NOMO-1 (cell line): ENCODE results near the gene SP2.
A peak's percentile ranks its signal among the peaks of the same experiment; 100 is the strongest.

Source experiments
- DNase-seq, 2 experiments: peaks; one replicate each; lab custom pipeline; 2025; ENCODE audit not compliant: unreplicated experiment in 2 of 2; lab: John Stamatoyannopoulos, UW

Gene SP2

GRCh38 chr17:47888293-47888692, 7.7 kb upstream of the SP2 start:
- DNase-seq, result no peak

- peak; percentile 59 to 67 for DNase-seq
Observed at GRCh38 chr17:47889734-47890529, 6.1 kb upstream of the SP2 start.

- no peak for DNase-seq
Observed at GRCh38 chr17:47891545-47892088, 4.4 kb upstream of the SP2 start.

GRCh38 chr17:47894498-47895346, 1.3 kb upstream of the SP2 start:
- no peak for DNase-seq

GRCh38 chr17:47895347-47895855, 635 bp upstream of the SP2 start:
- peak in 1 of 2 experiments; percentile 46 for DNase-seq

- DNase-seq, result peak in 1 of 2 experiments; percentile 16
Observed at GRCh38 chr17:47896672-47897490, 845 bp downstream of the SP2 start.

- DNase-seq, result no peak
Observed at GRCh38 chr17:47897561-47897960, 1.5 kb downstream of the SP2 start.

GRCh38 chr17:47898241-47898640, 2.2 kb downstream of the SP2 start:
- peak; percentile 38 to 80 for DNase-seq

GRCh38 chr17:47899643-47900042, 3.6 kb downstream of the SP2 start:
- no peak for DNase-seq

GRCh38 chr17:47901423-47901822, 5.4 kb downstream of the SP2 start:
- no peak for DNase-seq

- DNase-seq, result no peak
Observed at GRCh38 chr17:47902039-47902744, 6.2 kb downstream of the SP2 start.

- no peak for DNase-seq
Observed at GRCh38 chr17:47905221-47905733, 9.2 kb downstream of the SP2 start.

- no peak for DNase-seq
Observed at GRCh38 chr17:47906443-47906842, 10.4 kb downstream of the SP2 start.

GRCh38 chr17:47907932-47908562, 12.0 kb downstream of the SP2 start:
- peak; percentile 55 to 74 for DNase-seq

GRCh38 chr17:47913050-47913449, 17.0 kb downstream of the SP2 start:
- no peak for DNase-seq

- DNase-seq, result no peak
Observed at GRCh38 chr17:47914306-47914948, 18.4 kb downstream of the SP2 start.

- no peak for DNase-seq
Observed at GRCh38 chr17:47915776-47916398, 19.9 kb downstream of the SP2 start.

- no peak for DNase-seq
Observed at GRCh38 chr17:47916489-47917208, 20.6 kb downstream of the SP2 start.
